GM23338 (cell line): ENCODE data around the gene LOXL1. TPM values are rescaled to one million over a fixed set of nuclear protein-coding genes. Genes with fewer than 3 reads are reported as not detected.

Experiments used
- ATAC-seq: fragments of 200-7000 bp; cut with Tn5 transposase; 3 replicates; pipeline ENCODE4 v1.9.1; 2020
- DNase-seq: peaks from one replicate; pipeline ENCODE4 v3.0.0-alpha.2; 2015; ENCODE audit warnings: low spot score
- H2AFZ ChIP-seq: fragments of 200-600 bp; sonication (generic); 2 replicates; pipeline ENCODE4 v1.8.0; 2016; ENCODE audit warnings: antibody characterized with exemption, mild to moderate bottlenecking, moderate library complexity
- H3F3A ChIP-seq: fragments of 200-600 bp; sonication (generic); replicated peaks from 2 replicates; pipeline ENCODE4 v1.8.0; 2017; ENCODE audit warnings: antibody characterized with exemption, mixed run types, low read depth
- H3K27ac ChIP-seq: fragments of 200-600 bp; sonication (generic); 2 replicates; pipeline ENCODE4 v1.6.1; 2016; ENCODE audit warnings: low read depth
- H3K27me3 ChIP-seq: fragments of 200-600 bp; sonication (generic); 2 replicates; pipeline ENCODE4 v1.8.0; 2016; ENCODE audit warnings: mild to moderate bottlenecking, mixed run types, moderate library complexity; ENCODE audit not compliant: insufficient read depth
- H3K36me3 ChIP-seq: fragments of 200-600 bp; sonication (generic); 2 replicates; pipeline ENCODE4 v1.8.0; 2016; ENCODE audit warnings: mild to moderate bottlenecking; ENCODE audit not compliant: insufficient read depth
- H3K4me1 ChIP-seq: fragments of 200-600 bp; sonication (generic); 2 replicates; pipeline ENCODE4 v1.8.0; 2016; ENCODE audit warnings: mild to moderate bottlenecking, moderate library complexity; ENCODE audit not compliant: insufficient read depth
- H3K4me2 ChIP-seq: fragments of 200-600 bp; sonication (generic); 2 replicates; pipeline ENCODE4 v1.7.1; 2017; ENCODE audit warnings: mixed run types
- H3K4me3 ChIP-seq: fragments of 200-600 bp; sonication (generic); 2 replicates; pipeline ENCODE4 v1.6.1; 2016; ENCODE audit warnings: mixed run types
- H3K79me2 ChIP-seq: fragments of 200-600 bp; sonication (generic); replicated peaks from 2 replicates; pipeline ENCODE4 v1.8.0; 2017; ENCODE audit warnings: mild to moderate bottlenecking; ENCODE audit not compliant: insufficient read depth
- H3K9me2 ChIP-seq: fragments of 200-600 bp; sonication (generic); 2 replicates; pipeline ENCODE4 v1.8.0; 2017; ENCODE audit not compliant: insufficient read depth
- H4K20me1 ChIP-seq: fragments of 200-600 bp; sonication (generic); replicated peaks from 2 replicates; pipeline ENCODE4 v1.8.0; 2017; ENCODE audit warnings: mild to moderate bottlenecking; ENCODE audit not compliant: insufficient read depth
- H3K27ac Mint-ChIP-seq: 2 replicates; pipeline ENCODE4 v1.8.0; 2020; ENCODE audit warnings: inconsistent platforms, mild to moderate bottlenecking, moderate library complexity, mixed read lengths
- H3K27me3 Mint-ChIP-seq: 3 replicates; pipeline ENCODE4 v1.8.0; 2022; ENCODE audit warnings: low read depth, mild to moderate bottlenecking, moderate library complexity, mixed read lengths, inconsistent platforms; ENCODE audit not compliant: insufficient read depth, poor library complexity
- H3K36me3 Mint-ChIP-seq: 3 replicates; pipeline ENCODE4 v1.8.0; 2021; ENCODE audit warnings: low read depth, mild to moderate bottlenecking, inconsistent platforms, moderate library complexity, mixed read lengths
- H3K4me1 Mint-ChIP-seq: 3 replicates; pipeline ENCODE4 v1.8.0; 2020; ENCODE audit warnings: mild to moderate bottlenecking, inconsistent platforms, mixed read lengths
- H3K4me3 Mint-ChIP-seq: 3 replicates; pipeline ENCODE4 v1.8.0; 2021; ENCODE audit warnings: moderate library complexity, mild to moderate bottlenecking, inconsistent platforms, mixed read lengths
- H3K9me3 Mint-ChIP-seq: 3 replicates; pipeline ENCODE4 v1.8.0; 2020; ENCODE audit warnings: moderate library complexity, mild to moderate bottlenecking, inconsistent platforms, mixed read lengths
- CREB1 ChIP-seq: fragments of 250-450 bp; sonication (Bioruptor Pico); IDR thresholded peaks from 2 replicates; pipeline ENCODE4 v1.5.0; 2020; ENCODE audit warnings: low read depth, mild to moderate bottlenecking, moderate library complexity
- EZH2 ChIP-seq: fragments of 200-600 bp; sonication (generic); IDR thresholded peaks from one replicate; pipeline ENCODE4 v1.8.0; 2017; ENCODE audit warnings: antibody characterized with exemption, mild to moderate bottlenecking, low read depth; ENCODE audit not compliant: unreplicated experiment
- JUNB ChIP-seq: IDR thresholded peaks from one replicate; pipeline ENCODE4 v1.6.1; 2016; ENCODE audit warnings: antibody characterized with exemption; ENCODE audit not compliant: unreplicated experiment
- NANOG ChIP-seq: IDR thresholded peaks from 2 replicates; pipeline ENCODE4 v1.6.1; 2016; ENCODE audit warnings: antibody characterized with exemption, borderline replicate concordance
- STAT1 ChIP-seq: IDR thresholded peaks from one replicate; pipeline ENCODE4 v1.6.1; 2016; ENCODE audit warnings: antibody characterized with exemption; ENCODE audit not compliant: unreplicated experiment
- ZNF114 ChIP-seq: fragments of 250-450 bp; sonication (Bioruptor Pico); IDR thresholded peaks from 2 replicates; pipeline ENCODE4 v1.5.0; 2020; ENCODE audit warnings: mild to moderate bottlenecking, moderate library complexity
- ZNF331 ChIP-seq: fragments of 250-450 bp; sonication (Bioruptor Pico); IDR thresholded peaks from 2 replicates; pipeline ENCODE4 v1.5.0; 2020; ENCODE audit warnings: low read depth, mild to moderate bottlenecking, moderate library complexity
- polyA plus RNA-seq: library from polyadenylated mRNA; unstranded; fragments of >200 nt; fragmentation: Nextera tagmentation; extraction: Ambion mirVana; gene quantifications from 2 replicates; pipeline ENCODE4 v1.2.1, GENCODE V29; 2016
- total RNA-seq: library from RNA; depleted of rRNA; stranded (reverse); fragments of >200 nt; shearing (Covaris generic); gene quantifications from 2 replicates; pipeline ENCODE4 v1.2.3, GENCODE V29; 2014
- TF ChIP-seq, protein P1 (sequence below), 2 experiments: fragments of 200-600 bp in 1 of 2; sonication (generic) in 1 of 2; conservative IDR thresholded peaks; 2 replicates each; pipeline versions ENCODE4 v1.5.1 to v1.6.1; 2016 to 2017; ENCODE audit warnings: antibody characterized with exemption in 2 of 2, low read depth in 2 of 2, mild to moderate bottlenecking in 2 of 2, moderate library complexity in 1 of 2
- TF ChIP-seq, protein P2 (sequence below): fragments of 250-450 bp; sonication (Bioruptor Pico); IDR thresholded peaks from 2 replicates; pipeline ENCODE4 v1.5.0; 2020; ENCODE audit warnings: mild to moderate bottlenecking, moderate library complexity

LOXL1 gene
- total and polyA plus RNA-seq, 2 experiments from 2014 or later, result 6.9 to 10.8 TPM

DNA sequence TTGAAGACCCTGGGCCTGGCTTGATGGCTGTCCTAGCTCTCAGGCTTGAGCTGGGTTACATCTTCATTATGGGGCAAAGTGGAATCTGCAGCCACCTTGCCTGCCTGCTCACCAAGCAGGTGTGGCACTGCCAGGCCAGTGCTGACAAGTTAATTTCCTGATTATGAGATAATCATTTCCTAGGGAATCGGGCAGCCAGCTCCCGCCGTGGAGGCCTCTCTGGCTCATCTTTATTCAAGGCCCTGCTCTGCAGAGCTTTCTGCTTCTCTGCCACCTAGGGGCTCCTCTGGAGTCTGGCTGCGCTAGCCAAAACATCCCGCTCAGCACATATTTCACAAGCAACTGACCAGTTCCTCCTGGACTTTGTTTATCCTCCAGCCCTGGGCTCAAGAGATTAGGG, 9.9 kb downstream of the LOXL1 start:
- Histone ChIP-seq H3K27ac (no peak overlapping the region), H4K20me1 (no peaks in the 10 kb centered on the region), H3K4me2 (no peak overlapping the region), H3K4me3 (no peak overlapping the region), H3K27me3 (no peaks in the 10 kb centered on the region), H2AFZ (no peak overlapping the region), H3K4me1 (no peaks in the 10 kb centered on the region; the same call in 1 of the 2 replicates), H3F3A (no peaks in the 10 kb centered on the region), H3K36me3 (no peaks in the 10 kb centered on the region), H3K9me2 (no peaks in the 10 kb centered on the region), H3K79me2 (no peaks in the 10 kb centered on the region)
- no peaks in the 10 kb centered on the region for H3K36me3 Mint-ChIP-seq
- peak; percentile 31 for DNase-seq
- no peaks in the 10 kb centered on the region for H3K9me3 Mint-ChIP-seq
- TF ChIP-seq, protein P1, sequence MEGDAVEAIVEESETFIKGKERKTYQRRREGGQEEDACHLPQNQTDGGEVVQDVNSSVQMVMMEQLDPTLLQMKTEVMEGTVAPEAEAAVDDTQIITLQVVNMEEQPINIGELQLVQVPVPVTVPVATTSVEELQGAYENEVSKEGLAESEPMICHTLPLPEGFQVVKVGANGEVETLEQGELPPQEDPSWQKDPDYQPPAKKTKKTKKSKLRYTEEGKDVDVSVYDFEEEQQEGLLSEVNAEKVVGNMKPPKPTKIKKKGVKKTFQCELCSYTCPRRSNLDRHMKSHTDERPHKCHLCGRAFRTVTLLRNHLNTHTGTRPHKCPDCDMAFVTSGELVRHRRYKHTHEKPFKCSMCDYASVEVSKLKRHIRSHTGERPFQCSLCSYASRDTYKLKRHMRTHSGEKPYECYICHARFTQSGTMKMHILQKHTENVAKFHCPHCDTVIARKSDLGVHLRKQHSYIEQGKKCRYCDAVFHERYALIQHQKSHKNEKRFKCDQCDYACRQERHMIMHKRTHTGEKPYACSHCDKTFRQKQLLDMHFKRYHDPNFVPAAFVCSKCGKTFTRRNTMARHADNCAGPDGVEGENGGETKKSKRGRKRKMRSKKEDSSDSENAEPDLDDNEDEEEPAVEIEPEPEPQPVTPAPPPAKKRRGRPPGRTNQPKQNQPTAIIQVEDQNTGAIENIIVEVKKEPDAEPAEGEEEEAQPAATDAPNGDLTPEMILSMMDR (conservative IDR thresholded peaks at IDR 0.05; ENCODE audit: low read depth in 2 of 2), result peak in 1 of 2 experiments; percentile 13; a peak in 1 of 4 replicates
- no peak for TF ChIP-seq EZH2
- H3K27me3 Mint-ChIP-seq, result peaks cover 6% of the 10 kb centered on the region
- peak; percentile 71 for ATAC-seq
- no peak overlapping the region for H3K27ac Mint-ChIP-seq
- no peak overlapping the region; the same call in 2 of the 3 replicates for H3K4me3 Mint-ChIP-seq
- peaks cover 22% of the 10 kb centered on the region for H3K4me1 Mint-ChIP-seq

DNA sequence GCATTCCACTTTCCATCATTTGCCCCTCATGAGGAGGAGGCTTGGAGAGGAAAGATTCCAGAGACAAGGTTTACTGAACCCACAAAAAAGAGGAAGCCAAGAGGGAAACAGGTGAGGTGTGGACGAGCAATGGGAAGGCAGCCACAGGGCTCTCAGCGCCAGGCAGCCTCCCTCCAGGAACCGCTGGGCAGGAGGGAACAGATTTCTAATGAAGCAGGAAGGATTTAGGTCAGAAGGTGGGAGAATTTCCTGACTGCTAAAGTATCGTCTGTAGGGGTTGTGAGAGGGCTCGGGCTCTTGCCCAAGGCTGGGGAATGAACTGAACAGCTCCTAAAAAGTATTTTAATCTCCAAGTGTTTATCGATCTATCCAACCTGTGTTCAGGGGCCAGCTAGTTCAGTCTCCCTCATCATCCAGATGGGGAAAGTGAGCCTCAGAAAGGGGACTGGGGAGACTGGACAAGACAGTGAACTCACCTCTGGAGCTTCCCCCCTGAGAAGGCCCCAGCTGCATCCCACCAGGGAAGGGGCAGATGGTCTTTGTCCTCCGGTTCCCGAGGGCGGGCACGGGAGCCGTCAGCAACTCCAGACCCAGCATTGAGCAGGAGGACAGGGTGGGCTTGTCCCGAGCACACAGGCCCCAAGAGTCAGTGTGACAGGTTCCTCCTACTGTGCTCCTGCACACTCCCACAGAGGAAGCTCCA, 10.5 kb downstream of the LOXL1 start:
- no peaks in the 10 kb centered on the region for H3K79me2 ChIP-seq
- H3K27ac Mint-ChIP-seq, result peak overlapping the region; percentile 24; the same call in 1 of the 2 replicates
- TF ChIP-seq STAT1, result no peak
- no peak for TF ChIP-seq ZNF331 (CRISPR knock-in tag)
- TF ChIP-seq, protein P1 (conservative IDR thresholded peaks at IDR 0.05; ENCODE audit: low read depth in 2 of 2), result no peak
- TF ChIP-seq EZH2, result no peak
- TF ChIP-seq, protein P2, sequence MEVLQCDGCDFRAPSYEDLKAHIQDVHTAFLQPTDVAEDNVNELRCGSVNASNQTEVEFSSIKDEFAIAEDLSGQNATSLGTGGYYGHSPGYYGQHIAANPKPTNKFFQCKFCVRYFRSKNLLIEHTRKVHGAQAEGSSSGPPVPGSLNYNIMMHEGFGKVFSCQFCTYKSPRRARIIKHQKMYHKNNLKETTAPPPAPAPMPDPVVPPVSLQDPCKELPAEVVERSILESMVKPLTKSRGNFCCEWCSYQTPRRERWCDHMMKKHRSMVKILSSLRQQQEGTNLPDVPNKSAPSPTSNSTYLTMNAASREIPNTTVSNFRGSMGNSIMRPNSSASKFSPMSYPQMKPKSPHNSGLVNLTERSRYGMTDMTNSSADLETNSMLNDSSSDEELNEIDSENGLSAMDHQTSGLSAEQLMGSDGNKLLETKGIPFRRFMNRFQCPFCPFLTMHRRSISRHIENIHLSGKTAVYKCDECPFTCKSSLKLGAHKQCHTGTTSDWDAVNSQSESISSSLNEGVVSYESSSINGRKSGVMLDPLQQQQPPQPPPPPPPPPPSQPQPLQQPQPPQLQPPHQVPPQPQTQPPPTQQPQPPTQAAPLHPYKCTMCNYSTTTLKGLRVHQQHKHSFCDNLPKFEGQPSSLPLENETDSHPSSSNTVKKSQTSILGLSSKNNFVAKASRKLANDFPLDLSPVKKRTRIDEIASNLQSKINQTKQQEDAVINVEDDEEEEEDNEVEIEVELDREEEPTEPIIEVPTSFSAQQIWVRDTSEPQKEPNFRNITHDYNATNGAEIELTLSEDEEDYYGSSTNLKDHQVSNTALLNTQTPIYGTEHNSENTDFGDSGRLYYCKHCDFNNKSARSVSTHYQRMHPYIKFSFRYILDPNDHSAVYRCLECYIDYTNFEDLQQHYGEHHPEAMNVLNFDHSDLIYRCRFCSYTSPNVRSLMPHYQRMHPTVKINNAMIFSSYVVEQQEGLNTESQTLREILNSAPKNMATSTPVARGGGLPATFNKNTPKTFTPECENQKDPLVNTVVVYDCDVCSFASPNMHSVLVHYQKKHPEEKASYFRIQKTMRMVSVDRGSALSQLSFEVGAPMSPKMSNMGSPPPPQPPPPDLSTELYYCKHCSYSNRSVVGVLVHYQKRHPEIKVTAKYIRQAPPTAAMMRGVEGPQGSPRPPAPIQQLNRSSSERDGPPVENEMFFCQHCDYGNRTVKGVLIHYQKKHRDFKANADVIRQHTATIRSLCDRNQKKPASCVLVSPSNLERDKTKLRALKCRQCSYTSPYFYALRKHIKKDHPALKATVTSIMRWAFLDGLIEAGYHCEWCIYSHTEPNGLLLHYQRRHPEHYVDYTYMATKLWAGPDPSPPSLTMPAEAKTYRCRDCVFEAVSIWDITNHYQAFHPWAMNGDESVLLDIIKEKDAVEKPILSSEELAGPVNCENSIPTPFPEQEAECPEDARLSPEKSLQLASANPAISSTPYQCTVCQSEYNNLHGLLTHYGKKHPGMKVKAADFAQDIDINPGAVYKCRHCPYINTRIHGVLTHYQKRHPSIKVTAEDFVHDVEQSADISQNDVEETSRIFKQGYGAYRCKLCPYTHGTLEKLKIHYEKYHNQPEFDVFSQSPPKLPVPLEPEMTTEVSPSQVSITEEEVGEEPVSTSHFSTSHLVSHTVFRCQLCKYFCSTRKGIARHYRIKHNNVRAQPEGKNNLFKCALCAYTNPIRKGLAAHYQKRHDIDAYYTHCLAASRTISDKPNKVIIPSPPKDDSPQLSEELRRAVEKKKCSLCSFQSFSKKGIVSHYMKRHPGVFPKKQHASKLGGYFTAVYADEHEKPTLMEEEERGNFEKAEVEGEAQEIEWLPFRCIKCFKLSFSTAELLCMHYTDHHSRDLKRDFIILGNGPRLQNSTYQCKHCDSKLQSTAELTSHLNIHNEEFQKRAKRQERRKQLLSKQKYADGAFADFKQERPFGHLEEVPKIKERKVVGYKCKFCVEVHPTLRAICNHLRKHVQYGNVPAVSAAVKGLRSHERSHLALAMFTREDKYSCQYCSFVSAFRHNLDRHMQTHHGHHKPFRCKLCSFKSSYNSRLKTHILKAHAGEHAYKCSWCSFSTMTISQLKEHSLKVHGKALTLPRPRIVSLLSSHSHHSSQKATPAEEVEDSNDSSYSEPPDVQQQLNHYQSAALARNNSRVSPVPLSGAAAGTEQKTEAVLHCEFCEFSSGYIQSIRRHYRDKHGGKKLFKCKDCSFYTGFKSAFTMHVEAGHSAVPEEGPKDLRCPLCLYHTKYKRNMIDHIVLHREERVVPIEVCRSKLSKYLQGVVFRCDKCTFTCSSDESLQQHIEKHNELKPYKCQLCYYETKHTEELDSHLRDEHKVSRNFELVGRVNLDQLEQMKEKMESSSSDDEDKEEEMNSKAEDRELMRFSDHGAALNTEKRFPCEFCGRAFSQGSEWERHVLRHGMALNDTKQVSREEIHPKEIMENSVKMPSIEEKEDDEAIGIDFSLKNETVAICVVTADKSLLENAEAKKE, result no peak
- no peak for TF ChIP-seq ZNF114 (CRISPR knock-in tag)
- no peak for TF ChIP-seq CREB1 (CRISPR knock-in tag)
- TF ChIP-seq JUNB, result no peak
- no peak for TF ChIP-seq NANOG

More for the DNA sequence above, 10.5 kb downstream of the LOXL1 start:
- Histone ChIP-seq H3K4me1 (no peaks in the 10 kb centered on the region; the same call in 1 of the 2 replicates), H3K4me3 (no peak overlapping the region), H3K27ac (no peak overlapping the region), H3K27me3 (no peaks in the 10 kb centered on the region), H3F3A (no peaks in the 10 kb centered on the region), H2AFZ (no peak overlapping the region), H3K9me2 (no peaks in the 10 kb centered on the region), H4K20me1 (no peaks in the 10 kb centered on the region), H3K36me3 (no peaks in the 10 kb centered on the region), H3K4me2 (no peak overlapping the region)
- DNase-seq (no peak), ATAC-seq (no peak)
- H3K4me1 Mint-ChIP-seq, result peaks cover 26% of the 10 kb centered on the region
- H3K27me3 Mint-ChIP-seq, result peaks cover 8% of the 10 kb centered on the region
- no peaks in the 10 kb centered on the region for H3K36me3 Mint-ChIP-seq
- H3K9me3 Mint-ChIP-seq, result no peaks in the 10 kb centered on the region
- no peak overlapping the region; the same call in 2 of the 3 replicates for H3K4me3 Mint-ChIP-seq
